OCI-LY3 (cell line): ENCODE data around the gene PAX5.

Experiments used
- CTCF ChIP-seq: fragments of 200-600, 300-600 bp; sonication (generic); IDR thresholded peaks from 2 replicates; pipeline ENCODE4 v1.5.1; 2014; ENCODE audit warnings: antibody characterized with exemption, low read length, low read depth
- EZH2phosphoT487 ChIP-seq: fragments of 200-600 bp; shearing (Covaris generic); IDR thresholded peaks from 2 replicates; pipeline ENCODE4 v1.6.1; 2018; ENCODE audit warnings: antibody characterized with exemption, mixed run types, low read depth

DNA sequence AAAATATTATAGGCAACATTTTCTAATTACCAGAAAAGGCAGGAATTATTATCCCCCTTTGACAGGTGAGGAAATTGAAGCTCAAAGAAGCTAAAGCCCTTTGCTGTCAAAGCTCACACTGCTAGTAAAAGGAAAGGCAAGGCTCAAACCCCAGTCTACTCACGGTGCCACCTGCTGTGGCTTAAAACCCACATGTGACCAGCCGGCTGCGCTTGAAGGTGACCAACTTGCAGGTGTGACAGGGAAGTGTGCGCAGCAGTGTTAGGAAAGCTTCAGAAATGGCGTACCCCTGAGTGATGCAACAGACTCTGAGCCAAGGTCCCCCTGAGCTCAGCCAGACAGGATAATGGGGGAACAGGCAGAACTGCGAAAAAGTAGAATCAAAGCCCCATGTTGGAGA is 45.2 kb downstream of the PAX5 start:
- TF ChIP-seq CTCF: no peak
- no peak for TF ChIP-seq EZH2phosphoT487
